ENCODE results near the gene ARFGEF3. TPM values are rescaled to one million over a fixed set of nuclear protein-coding genes. Genes with fewer than 3 reads are reported as not detected.
A peak's percentile ranks its signal among the peaks of the same experiment; 100 is the strongest.

ARFGEF3 gene
- total and polyA plus RNA-seq, 4 donors: 9.8 to 45.6 (median 19.9) TPM

DNA sequence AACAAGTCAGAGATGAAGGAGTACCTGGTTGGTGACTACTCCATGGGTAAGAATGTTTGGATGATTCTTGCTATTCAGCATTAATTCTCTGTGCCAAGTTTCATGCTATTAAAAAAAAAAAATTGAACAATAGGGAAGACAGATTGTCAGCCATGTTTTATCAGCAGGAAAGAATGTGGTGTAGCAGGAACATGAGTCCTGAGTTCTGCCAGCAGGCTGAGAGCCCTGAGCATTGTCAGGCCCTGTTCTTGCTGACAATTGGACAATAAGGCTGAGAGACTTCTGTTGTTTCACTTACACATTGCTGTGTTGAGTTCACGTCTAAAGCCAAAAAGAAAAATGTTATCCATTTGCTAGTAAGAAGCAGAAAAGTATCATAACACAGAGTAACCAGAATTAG is 145.6 kb downstream of the ARFGEF3 start:
- Histone ChIP-seq H3K27ac (ENCODE audit: low read depth, low read length) (no peak overlapping the region), H3K4me3 (ENCODE audit: low read depth, low read length) (no peak overlapping the region), H3K9me3 (ENCODE audit: control insufficient read depth, insufficient read depth, low read length) (no peaks in the 10 kb centered on the region), H3K27me3 (ENCODE audit: control insufficient read depth, insufficient read depth, low read length) (no peaks in the 10 kb centered on the region), H3K36me3 (ENCODE audit: control insufficient read depth, insufficient read depth, low read length) (peaks cover 8% of the 10 kb centered on the region), H3K4me1 (ENCODE audit: control insufficient read depth, insufficient read depth, low read length) (no peaks in the 10 kb centered on the region)
- DNase-seq (ENCODE audit: low read depth in 4 of 6, low spot score in 6 of 6): no peak
- whole genome bisulfite sequencing (ENCODE audit: insufficient coverage): no CpG with 5 or more reads among the region's 1 CpG

DNA sequence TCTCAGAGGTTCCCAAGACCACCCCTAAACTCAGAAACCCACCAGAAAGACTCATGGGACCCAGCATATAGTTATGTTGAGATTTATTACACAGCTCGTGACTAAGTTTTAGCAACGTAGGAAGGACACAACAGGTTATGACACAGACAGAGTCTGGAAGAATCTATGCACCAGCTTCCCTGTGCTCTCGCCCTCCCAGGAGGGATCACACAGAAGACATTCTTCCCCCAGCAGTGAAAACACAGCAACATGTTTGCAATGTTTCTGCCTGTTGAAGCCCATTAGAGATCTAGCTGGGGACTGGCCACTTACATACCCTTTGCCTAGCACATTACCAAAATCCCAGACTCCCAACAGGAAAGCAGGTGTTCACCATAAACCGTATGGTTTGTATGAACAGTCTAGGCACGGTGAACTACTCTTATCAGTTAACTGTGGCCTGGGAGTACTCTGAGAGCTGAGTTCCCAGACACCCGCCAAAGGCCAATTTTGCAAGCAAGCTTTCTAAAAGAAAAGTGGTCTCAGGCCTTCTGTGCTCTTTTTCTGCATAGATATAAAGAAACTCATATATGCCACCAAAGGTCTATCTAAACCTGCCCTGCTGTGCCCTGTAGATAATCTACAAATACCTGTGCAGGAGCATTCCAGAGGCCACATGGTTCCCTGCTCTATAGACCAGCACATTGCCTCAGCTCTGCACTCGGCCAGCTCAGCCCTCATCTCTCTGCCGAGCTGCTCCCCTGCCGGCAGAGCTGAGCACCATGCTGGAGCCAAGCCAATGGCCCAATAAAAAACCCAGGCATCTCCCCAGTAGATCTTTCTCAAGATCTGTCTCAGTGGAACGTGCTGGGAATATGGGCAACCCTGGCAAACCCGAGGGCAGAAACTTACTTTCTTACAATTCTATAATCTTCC is 146.3 kb downstream of the ARFGEF3 start:
- DNase-seq (ENCODE audit: low read depth in 4 of 6, low spot score in 6 of 6): peak in 3 of 6 donors; percentile 22 to 67 (median 55)
- Histone ChIP-seq H3K27ac (ENCODE audit: low read depth, low read length) (no peak overlapping the region), H3K4me3 (ENCODE audit: low read depth, low read length) (no peak overlapping the region), H3K27me3 (ENCODE audit: control insufficient read depth, insufficient read depth, low read length) (no peaks in the 10 kb centered on the region), H3K4me1 (ENCODE audit: control insufficient read depth, insufficient read depth, low read length) (no peaks in the 10 kb centered on the region), H3K36me3 (ENCODE audit: control insufficient read depth, insufficient read depth, low read length) (peaks cover 15% of the 10 kb centered on the region), H3K9me3 (ENCODE audit: control insufficient read depth, insufficient read depth, low read length) (no peaks in the 10 kb centered on the region)
- WGBS (ENCODE audit: insufficient coverage): 50% methylated on average over 8 of the region's 11 CpGs

DNA sequence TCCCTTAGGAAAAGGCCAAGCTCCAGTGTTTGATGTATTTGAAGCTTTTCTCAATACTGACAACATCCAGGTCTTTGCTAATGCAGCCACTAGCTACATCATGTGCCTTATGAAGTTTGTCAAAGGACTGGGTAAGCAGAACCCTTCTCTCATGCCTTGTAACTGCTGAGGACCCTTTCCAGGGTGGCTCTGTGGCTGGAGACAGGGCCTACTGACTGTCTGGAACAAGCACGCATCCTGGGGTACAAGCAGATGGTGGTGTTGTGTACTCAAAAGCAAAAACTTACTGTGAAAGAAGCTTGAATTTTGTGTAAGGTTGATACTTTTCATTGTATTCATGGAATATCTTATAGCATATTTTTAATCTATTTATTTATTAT is 147.0 kb downstream of the ARFGEF3 start:
- no peak overlapping the region for H3K4me3 ChIP-seq (ENCODE audit: low read depth, low read length)
- H3K4me1 ChIP-seq (ENCODE audit: control insufficient read depth, insufficient read depth, low read length): no peaks in the 10 kb centered on the region
- H3K27me3 ChIP-seq (ENCODE audit: control insufficient read depth, insufficient read depth, low read length): no peaks in the 10 kb centered on the region
- no peak overlapping the region for H3K27ac ChIP-seq (ENCODE audit: low read depth, low read length)
- H3K9me3 ChIP-seq (ENCODE audit: control insufficient read depth, insufficient read depth, low read length): no peaks in the 10 kb centered on the region
- no CpG with 5 or more reads among the region's 1 CpG for WGBS (ENCODE audit: insufficient coverage)
- DNase-seq (ENCODE audit: low read depth in 4 of 6, low spot score in 6 of 6): no peak
- H3K36me3 ChIP-seq (ENCODE audit: control insufficient read depth, insufficient read depth, low read length): peaks cover 16% of the 10 kb centered on the region

DNA sequence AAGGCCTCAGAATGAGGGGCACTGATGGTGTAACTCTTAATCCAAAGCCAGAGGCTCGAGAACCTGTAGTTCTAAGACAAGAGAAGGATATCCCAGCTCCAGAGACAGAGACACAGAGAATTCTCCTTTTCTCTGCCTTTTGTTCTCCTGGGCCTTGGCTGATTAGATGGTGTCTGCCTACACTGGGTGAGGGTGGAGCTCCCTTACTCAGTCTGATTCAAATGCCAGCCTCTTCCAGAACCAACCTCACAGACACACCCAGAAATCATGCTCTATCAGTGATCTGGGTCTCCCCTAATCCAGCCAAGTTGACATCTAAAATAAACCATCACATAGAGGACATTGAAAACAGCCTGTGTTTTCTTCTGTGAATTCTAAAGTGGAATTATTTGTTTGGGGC is 148.0 kb downstream of the ARFGEF3 start:
- Histone ChIP-seq H3K9me3 (ENCODE audit: control insufficient read depth, insufficient read depth, low read length) (no peaks in the 10 kb centered on the region), H3K4me3 (ENCODE audit: low read depth, low read length) (no peak overlapping the region), H3K27ac (ENCODE audit: low read depth, low read length) (no peak overlapping the region), H3K36me3 (ENCODE audit: control insufficient read depth, insufficient read depth, low read length) (peaks cover 16% of the 10 kb centered on the region), H3K27me3 (ENCODE audit: control insufficient read depth, insufficient read depth, low read length) (no peaks in the 10 kb centered on the region), H3K4me1 (ENCODE audit: control insufficient read depth, insufficient read depth, low read length) (no peaks in the 10 kb centered on the region)
- no peak for DNase-seq (ENCODE audit: low read depth in 4 of 6, low spot score in 6 of 6)
- WGBS (ENCODE audit: insufficient coverage): no CpG with 5 or more reads among the region's 1 CpG

DNA sequence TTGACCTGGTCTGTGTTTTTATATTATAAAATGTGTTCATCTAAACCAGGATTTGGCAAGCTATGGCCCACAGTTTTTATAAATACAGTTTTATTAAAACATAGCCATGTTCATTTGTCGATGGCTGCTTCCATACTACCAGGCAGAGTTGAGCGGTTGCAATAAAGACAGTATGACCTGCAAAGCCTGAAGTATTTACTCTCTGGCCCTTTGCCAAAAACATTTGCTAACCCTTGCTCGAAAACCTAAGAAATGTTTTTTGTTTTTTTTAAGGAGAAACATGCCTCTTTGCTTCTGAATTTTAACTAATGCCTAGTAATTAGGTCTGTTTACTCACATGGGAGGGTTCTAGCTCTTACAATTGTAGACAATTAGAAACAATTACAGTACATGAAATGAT is 148.6 kb downstream of the ARFGEF3 start:
- Histone ChIP-seq H3K27me3 (ENCODE audit: control insufficient read depth, insufficient read depth, low read length) (no peaks in the 10 kb centered on the region), H3K4me3 (ENCODE audit: low read depth, low read length) (no peak overlapping the region), H3K9me3 (ENCODE audit: control insufficient read depth, insufficient read depth, low read length) (no peaks in the 10 kb centered on the region), H3K27ac (ENCODE audit: low read depth, low read length) (no peak overlapping the region), H3K36me3 (ENCODE audit: control insufficient read depth, insufficient read depth, low read length) (peaks cover 16% of the 10 kb centered on the region), H3K4me1 (ENCODE audit: control insufficient read depth, insufficient read depth, low read length) (no peaks in the 10 kb centered on the region)
- DNase-seq (ENCODE audit: low read depth in 4 of 6, low spot score in 6 of 6): peak in 1 of 6 donors; percentile 23
- WGBS (ENCODE audit: insufficient coverage): 71% methylated on average over 1 of the region's 3 CpGs

DNA sequence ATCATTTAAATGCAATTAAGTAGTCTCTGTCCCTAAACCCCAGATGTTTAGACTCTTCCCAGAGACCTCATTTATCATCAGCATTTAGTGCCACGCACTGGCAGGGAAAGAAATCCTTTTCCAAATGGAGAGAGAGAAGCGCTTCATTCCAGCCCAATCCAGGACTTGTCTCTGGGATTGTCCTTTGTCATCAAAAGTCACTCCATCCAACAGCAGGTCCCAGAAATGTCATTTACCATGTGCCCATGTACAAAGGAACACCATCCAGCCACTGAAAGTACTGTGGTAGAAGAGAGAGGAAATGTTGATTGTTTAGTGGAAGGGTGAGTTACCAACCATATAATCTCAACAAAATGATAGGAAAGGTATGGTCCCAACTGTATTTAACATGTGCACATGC is 149.1 kb downstream of the ARFGEF3 start:
- no peaks in the 10 kb centered on the region for H3K4me1 ChIP-seq (ENCODE audit: control insufficient read depth, insufficient read depth, low read length)
- peak in 1 of 6 donors; percentile 40 for DNase-seq (ENCODE audit: low read depth in 4 of 6, low spot score in 6 of 6)
- H3K9me3 ChIP-seq (ENCODE audit: control insufficient read depth, insufficient read depth, low read length): no peaks in the 10 kb centered on the region
- no peak overlapping the region for H3K27ac ChIP-seq (ENCODE audit: low read depth, low read length)
- H3K4me3 ChIP-seq (ENCODE audit: low read depth, low read length): no peak overlapping the region
- 80% methylated on average over 1 of the region's 2 CpGs for WGBS (ENCODE audit: insufficient coverage)
- H3K36me3 ChIP-seq (ENCODE audit: control insufficient read depth, insufficient read depth, low read length): peaks cover 16% of the 10 kb centered on the region
- H3K27me3 ChIP-seq (ENCODE audit: control insufficient read depth, insufficient read depth, low read length): no peaks in the 10 kb centered on the region

DNA sequence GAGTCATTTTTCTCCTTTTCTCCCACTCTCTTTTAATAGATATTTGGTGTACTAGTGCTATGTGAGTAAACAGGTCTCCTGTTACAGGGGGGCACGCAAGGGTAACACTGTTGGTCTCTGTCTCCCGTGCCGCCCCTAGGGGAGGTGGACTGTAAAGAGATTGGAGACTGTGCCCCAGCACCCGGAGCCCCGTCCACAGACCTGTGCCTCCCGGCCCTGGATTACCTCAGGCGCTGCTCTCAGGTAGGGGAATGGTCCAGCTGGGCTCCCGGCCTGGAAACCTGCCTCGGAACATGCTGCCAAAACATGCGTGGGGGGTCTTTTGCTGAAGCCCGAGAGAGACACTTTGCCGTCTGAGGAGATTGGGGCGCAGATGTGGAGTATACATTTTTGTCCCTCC is 149.5 kb downstream of the ARFGEF3 start:
- no peak for DNase-seq (ENCODE audit: low read depth in 4 of 6, low spot score in 6 of 6)
- Histone ChIP-seq H3K9me3 (ENCODE audit: control insufficient read depth, insufficient read depth, low read length) (no peaks in the 10 kb centered on the region), H3K4me3 (ENCODE audit: low read depth, low read length) (no peak overlapping the region), H3K27me3 (ENCODE audit: control insufficient read depth, insufficient read depth, low read length) (no peaks in the 10 kb centered on the region), H3K4me1 (ENCODE audit: control insufficient read depth, insufficient read depth, low read length) (no peaks in the 10 kb centered on the region), H3K36me3 (ENCODE audit: control insufficient read depth, insufficient read depth, low read length) (peaks cover 16% of the 10 kb centered on the region), H3K27ac (ENCODE audit: low read depth, low read length) (no peak overlapping the region)
- 92% methylated on average over 6 of the region's 13 CpGs for WGBS (ENCODE audit: insufficient coverage)

DNA sequence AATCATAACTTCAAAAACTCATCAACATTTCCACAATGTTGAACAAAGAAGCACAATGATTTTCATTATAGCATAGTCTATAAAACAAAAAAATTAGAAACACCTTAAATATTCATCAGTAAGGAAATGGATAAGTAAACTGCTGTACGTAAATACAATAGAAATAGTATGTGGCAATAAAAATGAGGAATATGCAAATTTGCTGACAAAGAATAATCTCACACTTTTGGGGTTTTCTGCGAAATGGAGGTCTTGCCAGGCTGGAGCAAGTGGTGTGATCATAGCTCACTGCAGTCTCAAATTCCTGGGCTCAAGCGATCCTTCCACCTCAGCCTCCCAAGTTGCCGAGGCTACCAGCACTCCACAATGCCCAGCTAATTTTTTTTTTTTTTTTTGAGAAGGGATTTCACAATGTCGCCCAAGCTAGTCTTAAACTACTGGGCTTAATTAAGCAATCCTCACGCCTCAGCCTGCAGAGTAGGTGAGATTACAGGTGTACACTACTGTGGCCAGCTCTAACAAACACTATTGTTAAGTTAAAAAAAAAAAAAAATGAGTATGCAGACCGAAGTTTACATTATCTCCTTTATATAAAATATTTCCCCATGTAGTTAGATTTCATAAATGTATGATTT is 157.1 kb downstream of the ARFGEF3 start:
- no peak overlapping the region for H3K27ac ChIP-seq (ENCODE audit: low read depth, low read length)
- WGBS (ENCODE audit: insufficient coverage): no CpG with 5 or more reads among the region's 7 CpGs
- no peak overlapping the region for H3K4me3 ChIP-seq (ENCODE audit: low read depth, low read length)
- no peaks in the 10 kb centered on the region for H3K9me3 ChIP-seq (ENCODE audit: control insufficient read depth, insufficient read depth, low read length)
- H3K27me3 ChIP-seq (ENCODE audit: control insufficient read depth, insufficient read depth, low read length): no peaks in the 10 kb centered on the region
- H3K4me1 ChIP-seq (ENCODE audit: control insufficient read depth, insufficient read depth, low read length): no peaks in the 10 kb centered on the region
- no peak for DNase-seq (ENCODE audit: low read depth in 4 of 6, low spot score in 6 of 6)
- peaks cover 5% of the 10 kb centered on the region for H3K36me3 ChIP-seq (ENCODE audit: control insufficient read depth, insufficient read depth, low read length)

DNA sequence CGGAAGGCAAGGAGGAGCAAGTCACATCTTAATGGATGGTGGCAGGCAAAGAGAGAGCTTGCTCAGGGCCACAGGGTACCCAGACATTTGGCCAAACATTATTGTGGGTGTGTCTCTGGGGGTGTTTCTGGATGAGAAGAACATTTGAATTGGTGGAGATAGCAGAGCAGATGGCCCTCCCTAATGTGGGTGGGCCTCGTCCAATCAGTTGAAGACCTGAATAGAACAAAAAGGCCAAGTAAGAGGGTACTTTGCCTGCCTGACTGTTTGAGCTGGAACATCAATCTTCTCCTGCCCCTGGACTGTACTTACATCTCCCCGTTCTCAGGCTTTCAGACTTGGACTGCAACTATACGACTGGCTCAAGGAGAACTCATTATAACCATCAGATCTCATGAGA is 160.2 kb downstream of the ARFGEF3 start:
- H3K4me1 ChIP-seq (ENCODE audit: control insufficient read depth, insufficient read depth, low read length): no peaks in the 10 kb centered on the region
- no peaks in the 10 kb centered on the region for H3K27me3 ChIP-seq (ENCODE audit: control insufficient read depth, insufficient read depth, low read length)
- H3K4me3 ChIP-seq (ENCODE audit: low read depth, low read length): no peak overlapping the region
- no peaks in the 10 kb centered on the region for H3K9me3 ChIP-seq (ENCODE audit: control insufficient read depth, insufficient read depth, low read length)
- 87% methylated on average over 3 of the region's 4 CpGs for WGBS (ENCODE audit: insufficient coverage)
- H3K27ac ChIP-seq (ENCODE audit: low read depth, low read length): no peak overlapping the region
- H3K36me3 ChIP-seq (ENCODE audit: control insufficient read depth, insufficient read depth, low read length): peaks cover 8% of the 10 kb centered on the region
- DNase-seq (ENCODE audit: low read depth in 4 of 6, low spot score in 6 of 6): no peak

DNA sequence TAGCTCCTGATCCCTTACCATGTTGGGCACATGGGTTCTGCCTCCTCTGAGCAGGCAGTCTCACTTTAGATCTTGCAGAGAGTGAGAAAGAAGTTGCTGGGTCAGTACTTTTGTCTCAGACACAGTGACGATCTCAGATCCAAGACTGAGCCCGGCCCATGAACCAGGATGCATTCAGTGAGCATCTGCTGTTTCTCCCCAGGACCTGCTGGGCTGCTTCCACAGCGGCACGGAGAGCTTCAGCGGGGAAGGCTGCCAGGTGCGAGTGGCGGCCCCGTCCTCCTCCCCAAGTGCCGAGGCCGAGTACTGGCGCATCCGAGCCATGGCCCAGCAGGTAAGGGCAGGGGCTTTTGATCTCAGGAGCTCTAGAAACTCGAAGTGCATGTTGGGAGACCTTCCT is 162.1 kb downstream of the ARFGEF3 start:
- 91% methylated on average over 13 of the region's 13 CpGs for WGBS (ENCODE audit: insufficient coverage)

More for the DNA sequence above, 162.1 kb downstream of the ARFGEF3 start:
- DNase-seq (ENCODE audit: low read depth in 4 of 6, low spot score in 6 of 6): no peak
- Histone ChIP-seq H3K4me1 (ENCODE audit: control insufficient read depth, insufficient read depth, low read length) (no peaks in the 10 kb centered on the region), H3K27ac (ENCODE audit: low read depth, low read length) (no peak overlapping the region), H3K36me3 (ENCODE audit: control insufficient read depth, insufficient read depth, low read length) (peaks cover 10% of the 10 kb centered on the region), H3K9me3 (ENCODE audit: control insufficient read depth, insufficient read depth, low read length) (no peaks in the 10 kb centered on the region), H3K4me3 (ENCODE audit: low read depth, low read length) (no peak overlapping the region), H3K27me3 (ENCODE audit: control insufficient read depth, insufficient read depth, low read length) (no peaks in the 10 kb centered on the region)

All from spinal cord (tissue), 10 donors.